Measurements from ENCODE around the gene GLRX3. TPM values are rescaled to one million over a fixed set of nuclear protein-coding genes. Genes with fewer than 3 reads are reported as not detected.

The GLRX3 gene
- total RNA-seq, 1 donor from 2014 or later, result 41.3 TPM

DNA sequence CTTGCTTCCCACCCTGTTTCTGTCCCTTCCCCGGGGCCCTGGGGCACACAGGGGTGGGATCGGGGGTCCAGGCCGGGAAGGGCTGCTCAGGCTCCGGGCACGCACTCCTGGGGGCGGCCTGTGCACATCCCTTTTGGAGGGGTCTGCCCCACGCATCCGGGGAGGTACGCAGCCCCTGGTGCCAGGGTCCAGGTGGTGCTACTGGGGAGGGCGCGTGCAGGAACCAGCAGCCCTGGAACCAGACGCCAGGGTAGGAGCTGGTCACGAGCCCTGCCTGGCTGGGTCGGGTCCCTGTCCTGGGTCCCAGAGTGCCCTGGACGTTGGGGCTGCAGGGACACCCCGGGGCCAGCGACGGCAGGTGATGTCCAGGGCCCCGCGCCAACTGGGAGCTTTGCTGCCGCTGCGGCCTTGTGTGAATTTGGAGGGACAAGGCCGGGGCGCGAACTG lies 53.4 kb downstream of the GLRX3 start:
- Histone ChIP-seq H3K4me3 (peak overlapping the region in 1 of 2 donors; percentile 51), H3K36me3 (peaks cover 0 to 13% of the 10 kb centered on the region in 2 donors), H3K9me3 (no peaks in the 10 kb centered on the region), H3K4me1 (peaks cover 12% of the 10 kb centered on the region), H3K27me3 (no peaks in the 10 kb centered on the region), H3K27ac (no peak overlapping the region)
- no peak for DNase-seq (ENCODE audit: extremely low spot score in 2 of 2)
- no peak for TF ChIP-seq POLR2A (IDR thresholded peaks at IDR 0.05)
- intact Hi-C loops (cut with DNase I), result loop anchor here (10.0 kb wide), 1 partner anchor 1595 kb away; no protein-coding TSS in a partner anchor

DNA sequence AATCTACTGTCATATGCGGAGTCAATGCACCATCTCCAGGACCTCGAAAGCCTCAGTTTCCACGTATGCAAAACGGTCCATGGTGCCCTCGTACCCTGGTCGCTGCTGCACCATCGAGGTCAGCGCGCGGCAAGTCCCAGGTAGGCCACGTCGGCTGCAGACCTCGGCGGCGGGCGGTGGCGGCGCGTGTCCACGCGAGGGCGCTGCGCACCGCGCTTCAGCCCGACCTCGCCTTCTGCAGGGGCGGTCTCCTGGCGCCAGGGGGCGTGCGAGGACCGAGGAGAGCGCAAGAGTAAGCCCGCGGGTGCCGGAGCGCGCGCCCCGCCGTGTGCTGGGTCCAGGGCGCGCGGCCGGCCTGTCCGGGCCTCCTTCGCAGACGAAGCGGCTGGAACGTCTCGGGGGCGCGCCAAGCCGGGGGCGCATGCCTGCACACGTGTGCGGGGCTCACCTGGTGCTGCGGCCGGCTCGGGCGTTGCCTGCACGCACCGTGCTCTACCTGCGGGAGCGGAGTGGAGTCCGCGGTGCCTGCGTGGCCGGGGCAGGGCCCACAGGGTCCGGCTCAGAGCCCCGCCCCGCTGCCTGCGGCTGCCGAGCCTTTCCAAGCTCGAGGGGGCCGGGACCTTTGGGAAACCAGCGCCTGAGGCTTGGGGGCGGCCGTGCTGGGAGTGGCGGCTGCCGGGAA lies 54.0 kb downstream of the GLRX3 start:
- intact Hi-C loops (cut with DNase I), result loop anchor here (10.0 kb wide), 1 partner anchor 1595 kb away; no protein-coding TSS in a partner anchor
- Histone ChIP-seq H3K27me3 (no peaks in the 10 kb centered on the region), H3K4me3 (peak overlapping the region; percentile 51 to 58), H3K4me1 (peaks cover 12% of the 10 kb centered on the region), H3K9me3 (no peaks in the 10 kb centered on the region), H3K36me3 (peaks cover 0 to 7% of the 10 kb centered on the region in 2 donors), H3K27ac (no peak overlapping the region)
- DNase-seq (ENCODE audit: extremely low spot score in 2 of 2), result no peak
- TF ChIP-seq POLR2A (IDR thresholded peaks at IDR 0.05) (no peak), POLR2AphosphoS5 (IDR thresholded peaks at IDR 0.05; ENCODE audit: insufficient read depth in 1 of 2, low read depth in 1 of 2) (peak in 1 of 2 donors; percentile 17)
- TF ChIP-seq, protein P1, sequence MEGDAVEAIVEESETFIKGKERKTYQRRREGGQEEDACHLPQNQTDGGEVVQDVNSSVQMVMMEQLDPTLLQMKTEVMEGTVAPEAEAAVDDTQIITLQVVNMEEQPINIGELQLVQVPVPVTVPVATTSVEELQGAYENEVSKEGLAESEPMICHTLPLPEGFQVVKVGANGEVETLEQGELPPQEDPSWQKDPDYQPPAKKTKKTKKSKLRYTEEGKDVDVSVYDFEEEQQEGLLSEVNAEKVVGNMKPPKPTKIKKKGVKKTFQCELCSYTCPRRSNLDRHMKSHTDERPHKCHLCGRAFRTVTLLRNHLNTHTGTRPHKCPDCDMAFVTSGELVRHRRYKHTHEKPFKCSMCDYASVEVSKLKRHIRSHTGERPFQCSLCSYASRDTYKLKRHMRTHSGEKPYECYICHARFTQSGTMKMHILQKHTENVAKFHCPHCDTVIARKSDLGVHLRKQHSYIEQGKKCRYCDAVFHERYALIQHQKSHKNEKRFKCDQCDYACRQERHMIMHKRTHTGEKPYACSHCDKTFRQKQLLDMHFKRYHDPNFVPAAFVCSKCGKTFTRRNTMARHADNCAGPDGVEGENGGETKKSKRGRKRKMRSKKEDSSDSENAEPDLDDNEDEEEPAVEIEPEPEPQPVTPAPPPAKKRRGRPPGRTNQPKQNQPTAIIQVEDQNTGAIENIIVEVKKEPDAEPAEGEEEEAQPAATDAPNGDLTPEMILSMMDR (IDR thresholded peaks at IDR 0.05), result peak; percentile 99 to 100 (median 100)

DNA sequence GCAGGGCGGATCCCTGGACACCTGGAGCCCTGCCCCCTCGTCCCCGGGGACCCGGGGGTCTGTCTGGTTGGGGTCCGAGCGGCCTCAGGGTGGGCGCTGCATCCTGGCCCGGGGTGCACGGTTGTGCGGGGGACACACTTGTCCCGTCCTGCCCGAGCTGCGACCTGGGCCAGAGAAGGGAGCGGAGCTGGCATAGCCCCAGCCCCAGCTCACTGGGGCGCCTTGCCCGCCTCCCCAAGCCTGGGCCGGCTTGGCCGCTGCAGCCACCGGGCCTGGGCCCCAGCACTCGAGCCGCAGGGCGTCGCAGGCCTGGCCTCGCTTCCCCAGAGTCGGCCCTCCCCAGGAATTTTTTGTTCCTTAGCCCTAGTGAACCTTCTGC lies 54.5 kb downstream of the GLRX3 start:
- intact Hi-C loops (cut with DNase I), result loop anchor here (10.0 kb wide), 1 partner anchor 1594 kb away; no protein-coding TSS in a partner anchor
- peaks cover 0 to 2% of the 10 kb centered on the region in 2 donors for H3K36me3 ChIP-seq
- no peak for TF ChIP-seq POLR2AphosphoS5 (IDR thresholded peaks at IDR 0.05; ENCODE audit: insufficient read depth in 1 of 2, low read depth in 1 of 2)
- no peak for TF ChIP-seq POLR2A (IDR thresholded peaks at IDR 0.05)
- TF ChIP-seq, protein P1 (IDR thresholded peaks at IDR 0.05), result no peak
- H3K9me3 ChIP-seq, result no peaks in the 10 kb centered on the region
- DNase-seq (ENCODE audit: extremely low spot score in 2 of 2), result no peak
- no peaks in the 10 kb centered on the region for H3K27me3 ChIP-seq
- peaks cover 12% of the 10 kb centered on the region for H3K4me1 ChIP-seq
- H3K27ac ChIP-seq, result no peak overlapping the region
- peak overlapping the region; percentile 51 to 58 for H3K4me3 ChIP-seq

DNA sequence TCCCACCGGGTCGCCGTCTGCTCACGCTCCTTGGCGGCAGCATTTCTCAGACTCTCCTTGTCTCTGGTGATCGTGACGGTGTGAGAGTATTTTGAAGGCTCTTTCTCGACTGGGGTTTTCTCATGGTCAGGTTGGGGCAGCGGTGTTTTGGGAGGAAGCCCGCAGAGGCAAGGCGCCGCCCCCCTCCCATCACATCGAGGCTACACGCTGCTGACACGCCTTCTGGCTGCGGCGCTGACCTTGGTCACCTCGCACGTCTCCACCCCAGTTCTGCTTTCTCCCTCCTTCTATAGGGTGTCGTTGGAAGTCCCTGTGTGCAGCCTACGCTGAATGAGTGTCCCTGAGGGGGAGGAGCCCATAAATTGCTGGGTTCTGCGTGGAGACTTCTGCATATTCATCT lies 55.2 kb downstream of the GLRX3 start:
- TF ChIP-seq, protein P1 (IDR thresholded peaks at IDR 0.05), result no peak
- TF ChIP-seq POLR2AphosphoS5 (IDR thresholded peaks at IDR 0.05; ENCODE audit: insufficient read depth in 1 of 2, low read depth in 1 of 2), result no peak
- TF ChIP-seq POLR2A (IDR thresholded peaks at IDR 0.05), result no peak
- intact Hi-C loops (cut with DNase I), result loop anchor here (10.0 kb wide), 1 partner anchor 1593 kb away; no protein-coding TSS in a partner anchor
- Histone ChIP-seq H3K4me3 (no peak overlapping the region), H3K36me3 (no peaks in the 10 kb centered on the region), H3K27ac (no peak overlapping the region), H3K4me1 (peaks cover 12% of the 10 kb centered on the region), H3K27me3 (no peaks in the 10 kb centered on the region), H3K9me3 (no peaks in the 10 kb centered on the region)
- no peak for DNase-seq (ENCODE audit: extremely low spot score in 2 of 2)

DNA sequence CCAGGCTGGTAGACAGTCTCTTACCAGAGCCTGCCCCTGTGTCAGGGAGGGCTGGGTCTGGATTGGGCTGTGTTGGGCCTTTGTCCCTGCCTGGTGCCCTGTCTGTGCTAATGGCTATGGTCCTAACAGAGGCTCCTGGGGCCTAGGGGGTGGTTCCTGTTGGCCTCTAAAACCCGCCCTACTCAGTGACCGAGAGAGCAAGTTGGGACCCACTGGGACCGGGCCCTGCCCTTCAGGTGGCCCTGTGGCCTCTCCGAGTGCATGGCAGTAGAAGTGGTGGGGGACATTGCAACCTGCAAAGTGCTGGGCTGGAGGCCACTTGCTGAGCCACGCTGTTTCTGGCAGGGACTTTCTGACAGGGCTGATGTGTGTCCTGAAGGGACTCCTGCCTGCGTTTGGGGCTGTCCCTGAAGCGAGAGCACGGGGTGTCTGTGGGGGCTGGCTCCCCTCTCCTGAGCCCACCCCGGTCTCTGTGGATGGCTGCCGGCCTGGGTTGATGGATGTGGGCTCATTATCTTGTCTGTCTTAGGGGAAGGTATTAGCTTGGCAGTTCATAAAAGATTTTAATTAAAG lies 56.2 kb downstream of the GLRX3 start:
- no peaks in the 10 kb centered on the region for H3K36me3 ChIP-seq
- H3K4me1 ChIP-seq, result peaks cover 12% of the 10 kb centered on the region
- no peak for DNase-seq (ENCODE audit: extremely low spot score in 2 of 2)
- TF ChIP-seq POLR2A (IDR thresholded peaks at IDR 0.05), result no peak
- TF ChIP-seq, protein P1 (IDR thresholded peaks at IDR 0.05), result no peak
- no peak for TF ChIP-seq POLR2AphosphoS5 (IDR thresholded peaks at IDR 0.05; ENCODE audit: insufficient read depth in 1 of 2, low read depth in 1 of 2)
- no peak overlapping the region for H3K4me3 ChIP-seq
- H3K27ac ChIP-seq, result no peak overlapping the region
- intact Hi-C loops (cut with DNase I), result loop anchor here (10.0 kb wide), 1 partner anchor 1592 kb away; no protein-coding TSS in a partner anchor
- no peaks in the 10 kb centered on the region for H3K9me3 ChIP-seq
- no peaks in the 10 kb centered on the region for H3K27me3 ChIP-seq

All from vagina (tissue), 2 donors.